H1 (cell line): ENCODE measurements around the gene CLEC14A. TPM values are rescaled to one million over a fixed set of nuclear protein-coding genes. Genes with fewer than 3 reads are reported as not detected.

Source experiments
- CTCF ChIA-PET: fragments of 300-600 bp; sonication (Branson Sonifier 250); formaldehyde crosslinking; loops from one replicate; lab custom pipeline; 2021; ENCODE audit not compliant: partially characterized antibody; lab: Charles Lee
- POLR2A ChIA-PET: fragments of 300-600 bp; sonication (Branson Sonifier 250); formaldehyde crosslinking; loops from one replicate; lab custom pipeline; 2021; ENCODE audit warnings: inconsistent platforms; ENCODE audit not compliant: partially characterized antibody; lab: Charles Lee
- DNase-seq, 2 experiments: peaks; one replicate each; pipeline versions ENCODE4 v3.0.0 to v3.0.0-alpha.2; 2010 to 2022; ENCODE audit warnings: low spot score in 2 of 2, low read depth in 1 of 2, mixed read lengths in 1 of 2
- FAIRE-seq: peaks from 2 replicates; lab custom pipeline; 2011; peaks lifted over from hg19 to GRCh38; lab: Jason Lieb, UNC
- H2AFZ ChIP-seq: 2 replicates; pipeline ENCODE4 v1.8.1; 2012; ENCODE audit warnings: low read length, inconsistent platforms
- H2AK5ac ChIP-seq: 2 replicates; pipeline ENCODE4 v1.6.1; 2013; ENCODE audit warnings: low read depth, low read length
- H2BK120ac ChIP-seq: replicated peaks from 2 replicates; pipeline ENCODE3; 2013; ENCODE audit warnings: low read depth, low read length, inconsistent platforms
- H2BK12ac ChIP-seq: 2 replicates; pipeline ENCODE4 v1.6.1; 2013; ENCODE audit warnings: low read depth, low read length
- H2BK15ac ChIP-seq: 2 replicates; pipeline ENCODE4 v1.6.1; 2013; ENCODE audit warnings: low read length
- H2BK20ac ChIP-seq: 2 replicates; pipeline ENCODE4 v1.6.1; 2013; ENCODE audit warnings: low read length
- H2BK5ac ChIP-seq: 2 replicates; pipeline ENCODE4 v1.6.1; 2013; ENCODE audit warnings: low read depth, low read length
- H3K14ac ChIP-seq: 2 replicates; pipeline ENCODE4 v1.6.1; 2013; ENCODE audit warnings: inconsistent platforms; ENCODE audit not compliant: insufficient read length
- H3K18ac ChIP-seq: 2 replicates; pipeline ENCODE4 v1.6.1; 2013; ENCODE audit warnings: low read length; ENCODE audit errors: extremely low read depth
- H3K23ac ChIP-seq: 2 replicates; pipeline ENCODE4 v1.6.1; 2013; ENCODE audit warnings: inconsistent platforms; ENCODE audit not compliant: insufficient read length
- H3K23me2 ChIP-seq: 2 replicates; pipeline ENCODE4 v1.6.1; 2013; ENCODE audit warnings: low read depth, low read length
- H3K27ac ChIP-seq: 2 replicates; pipeline ENCODE4 v1.6.1; 2011; ENCODE audit warnings: low read depth, low read length, inconsistent platforms
- H3K27me3 ChIP-seq, 4 experiments: replicated peaks in 1 of 4; 1 replicate in 1 of 4; 2 replicates in 3 of 4; pipeline versions ENCODE4 v1.6.1 to v1.8.1; 2011 to 2013; ENCODE audit warnings: low read length in 3 of 4, mild to moderate bottlenecking in 3 of 4, inconsistent platforms in 2 of 4, mixed read lengths in 2 of 4, moderate library complexity in 1 of 4; ENCODE audit not compliant: control insufficient read depth in 3 of 4, insufficient read depth in 3 of 4; ENCODE audit errors: extremely low read depth in 1 of 4
- H3K36me3 ChIP-seq, 4 experiments: 2 replicates each; pipeline versions ENCODE4 v1.6.1 to v1.8.1; 2011 to 2013; ENCODE audit warnings: mild to moderate bottlenecking in 4 of 4, low read length in 3 of 4, moderate library complexity in 2 of 4, control low read depth in 1 of 4, inconsistent platforms in 1 of 4; ENCODE audit not compliant: insufficient read depth in 4 of 4, control insufficient read depth in 2 of 4
- H3K4ac ChIP-seq: replicated peaks from 2 replicates; pipeline ENCODE3; 2013; ENCODE audit warnings: low read length, low read depth, mixed read lengths, inconsistent platforms; ENCODE audit not compliant: insufficient read length
- H3K4me1 ChIP-seq, 4 experiments: replicated peaks in 1 of 4; 1 replicate in 1 of 4; 2 replicates in 3 of 4; pipeline versions ENCODE4 v1.6.1 to v1.8.1; 2011 to 2013; ENCODE audit warnings: low read length in 3 of 4, inconsistent platforms in 2 of 4, mixed read lengths in 1 of 4; ENCODE audit not compliant: insufficient read depth in 4 of 4, control insufficient read depth in 3 of 4
- H3K4me2 ChIP-seq, 2 experiments: 2 replicates each; pipeline versions ENCODE4 v1.6.1 to v1.8.1; 2011 to 2013; ENCODE audit warnings: low read depth in 2 of 2, low read length in 2 of 2, control low read depth in 1 of 2, inconsistent platforms in 1 of 2, mild to moderate bottlenecking in 1 of 2; ENCODE audit not compliant: insufficient read depth in 1 of 2
- H3K4me3 ChIP-seq, 4 experiments: fragments of 200-600, 300-600 bp in 1 of 4; sonication (generic), shearing (Covaris generic), sonication (Bioruptor Twin) in 1 of 4; 2 replicates each; pipeline versions ENCODE4 v1.5.1 to v1.8.1; 2011 to 2016; ENCODE audit warnings: low read length in 4 of 4, low read depth in 3 of 4, control low read depth in 2 of 4, inconsistent platforms in 2 of 4, mild to moderate bottlenecking in 2 of 4, mixed read lengths in 1 of 4, moderate library complexity in 1 of 4; ENCODE audit not compliant: insufficient read depth in 2 of 4; ENCODE audit errors: extremely low read depth in 1 of 4
- H3K56ac ChIP-seq: replicated peaks from 2 replicates; pipeline ENCODE3; 2013; ENCODE audit warnings: low read depth, mild to moderate bottlenecking, mixed read lengths, low read length, inconsistent platforms; ENCODE audit not compliant: insufficient read length
- H3K79me1 ChIP-seq: 2 replicates; pipeline ENCODE4 v1.6.1; 2013; ENCODE audit warnings: low read depth, low read length, control low read depth
- H3K79me2 ChIP-seq, 2 experiments: 2 replicates each; pipeline versions ENCODE4 v1.6.1 to v1.8.1; 2012 to 2013; ENCODE audit warnings: low read length in 2 of 2, mild to moderate bottlenecking in 2 of 2, inconsistent platforms in 1 of 2; ENCODE audit not compliant: insufficient read depth in 2 of 2, control insufficient read depth in 1 of 2
- H3K9ac ChIP-seq, 4 experiments: replicated peaks in 1 of 4; 1 replicate in 1 of 4; 2 replicates in 3 of 4; pipeline versions ENCODE4 v1.6.1 to v1.8.1; 2011 to 2013; ENCODE audit warnings: low read depth in 3 of 4, low read length in 3 of 4, control low read depth in 2 of 4, mild to moderate bottlenecking in 2 of 4, moderate library complexity in 2 of 4, inconsistent platforms in 1 of 4; ENCODE audit errors: extremely low read depth in 1 of 4
- H3K9me3 ChIP-seq, 2 experiments: 2 replicates each; pipeline versions ENCODE4 v1.6.1 to v1.8.1; 2012 to 2013; ENCODE audit warnings: mild to moderate bottlenecking in 2 of 2, moderate library complexity in 2 of 2, control low read depth in 1 of 2, inconsistent platforms in 1 of 2, low read depth in 1 of 2, low read length in 1 of 2, mixed read lengths in 1 of 2; ENCODE audit not compliant: insufficient read depth in 2 of 2
- H4K20me1 ChIP-seq, 2 experiments: replicated peaks in 1 of 2; 2 replicates each; pipeline versions ENCODE3 to v1.8.1; 2011 to 2013; ENCODE audit warnings: inconsistent platforms in 2 of 2, low read length in 2 of 2, mild to moderate bottlenecking in 1 of 2; ENCODE audit not compliant: insufficient read depth in 2 of 2, control insufficient read depth in 1 of 2
- H4K5ac ChIP-seq: 2 replicates; pipeline ENCODE4 v1.6.1; 2013; ENCODE audit warnings: low read length, low read depth, mixed read lengths, inconsistent platforms; ENCODE audit not compliant: insufficient read length
- H4K8ac ChIP-seq: 2 replicates; pipeline ENCODE4 v1.8.0; 2013; ENCODE audit warnings: mild to moderate bottlenecking, moderate library complexity, low read length, inconsistent platforms; ENCODE audit not compliant: insufficient read depth; ENCODE audit errors: extremely low read depth
- H4K91ac ChIP-seq: replicated peaks from 2 replicates; pipeline ENCODE3; 2013; ENCODE audit warnings: low read length, mixed read lengths, inconsistent platforms; ENCODE audit not compliant: insufficient read length
- ASH2L ChIP-seq: fragments of 200-600, 300-600 bp; sonication (generic); IDR thresholded peaks from one replicate; pipeline ENCODE4 v1.7.1; 2017; ENCODE audit warnings: low read length
- EZH2 ChIP-seq: fragments of 200-600 bp; sonication (generic); IDR thresholded peaks from 2 replicates; pipeline ENCODE4 v1.7.1; 2012; ENCODE audit warnings: low read depth, mild to moderate bottlenecking, moderate library complexity, low read length, inconsistent platforms; ENCODE audit not compliant: severe bottlenecking
- KDM4A ChIP-seq: IDR thresholded peaks from one replicate; pipeline ENCODE4 v1.7.1; 2012; ENCODE audit warnings: low read depth, mild to moderate bottlenecking, moderate library complexity, low read length, inconsistent platforms; ENCODE audit not compliant: severe bottlenecking
- SUZ12 ChIP-seq: fragments of 200-600 bp; sonication (generic); IDR thresholded peaks from 2 replicates; pipeline ENCODE4 v1.6.1; 2012; ENCODE audit warnings: mild to moderate bottlenecking, inconsistent platforms, low read length, moderate library complexity, mixed read lengths
- TBP ChIP-seq: IDR thresholded peaks from 2 replicates; pipeline ENCODE4 v1.6.1; 2011; ENCODE audit warnings: low read depth, low read length, improper control_type of control experiment
- WGBS, 2 experiments: shearing (Covaris generic) in 1 of 2; methylation state at CpG; one replicate each; pipeline versions ENCODE4 v1.1.6 to v1.1.7; 2013 to 2015; ENCODE audit warnings: low lambda C conversion rate in 2 of 2, mixed read lengths in 2 of 2, inconsistent platforms in 1 of 2, low coverage in 1 of 2, missing lambda C conversion rate in 1 of 2; ENCODE audit not compliant: insufficient replicate concordance in 2 of 2, insufficient coverage in 1 of 2, insufficient read length in 1 of 2; ENCODE audit errors: extremely low coverage in 1 of 2, missing lambda C conversion rate in 1 of 2; 5-methylcytosine and 5-hydroxymethylcytosine counted together
- polyA plus RNA-seq, 7 experiments: library from polyadenylated mRNA; depleted of rRNA in 3 of 7; stranded (reverse) in 5 of 7; unstranded in 2 of 7; fragments of >200 nt in 5 of 7; fragments of 200-250 nt in 2 of 7; gene quantifications; 1 replicate in 5 of 7; 2 replicates in 1 of 7; 4 replicates in 1 of 7; pipeline versions ENCODE4 v1.2.1 to v1.2.3, GENCODE V29; 2011 to 2013; ENCODE audit warnings: missing spikeins in 2 of 7, mixed read lengths in 2 of 7
- total RNA-seq: library from RNA; stranded (reverse); fragmentation: NEBNext Ultra II Directional; extraction: Animal tissue kit (Norgen Biotek cat#: 25700); gene quantifications from 2 replicates; pipeline ENCODE4 v1.2.1, GENCODE V29; 2021

Gene CLEC14A
- total and polyA plus RNA-seq, 2 of the 8 experiments (the other 6 are each of a cell fraction or from before 2014, with no cell fraction given) = 0.09 to 0.13 TPM

DNA sequence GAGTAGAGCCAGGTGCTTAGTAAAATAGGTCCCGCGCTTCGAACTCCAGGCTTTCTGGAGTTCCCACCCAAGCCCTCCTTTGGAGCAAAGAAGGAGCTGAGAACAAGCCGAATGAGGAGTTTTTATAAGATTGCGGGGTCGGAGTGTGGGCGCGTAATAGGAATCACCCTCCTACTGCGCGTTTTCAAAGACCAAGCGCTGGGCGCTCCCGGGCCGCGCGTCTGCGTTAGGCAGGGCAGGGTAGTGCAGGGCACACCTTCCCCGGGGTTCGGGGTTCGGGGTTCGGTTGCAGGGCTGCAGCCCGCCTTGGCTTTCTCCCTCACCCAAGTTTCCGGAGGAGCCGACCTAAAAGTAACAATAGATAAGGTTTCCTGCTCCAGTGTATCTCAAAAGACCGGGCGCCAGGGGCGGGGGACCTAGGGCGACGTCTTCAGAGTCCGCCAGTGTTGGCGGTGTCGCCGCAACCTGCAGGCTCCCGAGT, 44.6 kb downstream of the CLEC14A start:
- H2BK15ac ChIP-seq = no peak overlapping the region
- 7% methylated on average over 34 of the region's 34 CpGs; no CpG with 5 or more reads in 1 of the 2 experiments for WGBS, 2 experiments
- no peak overlapping the region for H2BK12ac ChIP-seq
- H3K23ac ChIP-seq = no peak overlapping the region
- peak overlapping the region; percentile 31; the same call in 1 of the 2 replicates for H4K8ac ChIP-seq
- H3K79me1 ChIP-seq = no peaks in the 10 kb centered on the region
- no peak overlapping the region for H3K4ac ChIP-seq
- H3K4me1 ChIP-seq = peaks cover 3 to 20% (median 12%) of the 10 kb centered on the region in 4 experiments
- H3K4me2 ChIP-seq = peak overlapping the region; percentile 76 to 85
- TF ChIP-seq KDM4A (no peak), EZH2 (peak; percentile 90), SUZ12 (peak; percentile 93), TBP (no peak), ASH2L (peak; percentile 38)
- POLR2A ChIA-PET = interaction anchor here (1.0 to 8.9 kb wide), 7 partner anchors 9 to 388 kb away, joined by 3 to 70 read pairs (median 5); partner anchors contain the start of gene CLEC14A
- no peak overlapping the region for H4K5ac ChIP-seq
- peak in 1 of 2 experiments; percentile 70 for DNase-seq
- peak overlapping the region; percentile 17 to 56 (median 22); a peak in 4 of 8 replicates for H3K4me3 ChIP-seq
- H4K20me1 ChIP-seq = peaks cover 5 to 8% of the 10 kb centered on the region in 2 experiments
- no peak overlapping the region for H4K91ac ChIP-seq
- H2BK20ac ChIP-seq = no peak overlapping the region
- FAIRE-seq = no peak
- H3K9ac ChIP-seq = no peak overlapping the region
- no peak overlapping the region for H3K14ac ChIP-seq
- H2BK5ac ChIP-seq = no peak overlapping the region
- H3K27ac ChIP-seq = no peak overlapping the region
- peaks cover 12% of the 10 kb centered on the region for H3K23me2 ChIP-seq
- H3K36me3 ChIP-seq = peaks cover 0 to 5% (median 0%) of the 10 kb centered on the region in 4 experiments; a peak in 1 of 8 replicates
- no peaks in the 10 kb centered on the region for H3K79me2 ChIP-seq
- H3K56ac ChIP-seq = no peak overlapping the region
- no peak overlapping the region for H2AFZ ChIP-seq
- CTCF ChIA-PET = interaction anchor here (0.6 to 2.6 kb wide), 6 partner anchors 13 to 1282 kb away, joined by 3 to 8 read pairs (median 3); no protein-coding TSS in a partner anchor
- no peak overlapping the region for H2AK5ac ChIP-seq
- no peak overlapping the region for H2BK120ac ChIP-seq
- H3K9me3 ChIP-seq = peaks cover 0 to 10% of the 10 kb centered on the region in 2 experiments; a peak in 1 of 4 replicates
- peaks cover 55 to 80% (median 71%) of the 10 kb centered on the region in 4 experiments for H3K27me3 ChIP-seq
- no peak overlapping the region for H3K18ac ChIP-seq
